NCI-H1417 (cell line): ENCODE results near the gene VGLL4.

Experiments
- DNase-seq, 3 experiments: peaks; one replicate each; lab custom pipeline; 2025; lab: John Stamatoyannopoulos, UW

The VGLL4 gene

GRCh38 chr3:11551036-11551435, 92.7 kb downstream of the VGLL4 start:
- no peak for DNase-seq

GRCh38 chr3:11549580-11550140, 94.1 kb downstream of the VGLL4 start:
- no peak for DNase-seq

- peak in 2 of 3 experiments; percentile 7 to 36 for DNase-seq
Observed at GRCh38 chr3:11548721-11549131, 95.0 kb downstream of the VGLL4 start.

GRCh38 chr3:11547498-11547897, 96.2 kb downstream of the VGLL4 start:
- DNase-seq: no peak

GRCh38 chr3:11546657-11547302, 96.9 kb downstream of the VGLL4 start:
- DNase-seq: no peak

GRCh38 chr3:11545186-11545851, 98.4 kb downstream of the VGLL4 start:
- no peak for DNase-seq

- DNase-seq: no peak
Observed at GRCh38 chr3:11544412-11545181, 99.1 kb downstream of the VGLL4 start.

- no peak for DNase-seq
Observed at GRCh38 chr3:11543948-11544387, 99.7 kb downstream of the VGLL4 start.

GRCh38 chr3:11543141-11543947, 100.4 kb downstream of the VGLL4 start:
- DNase-seq: no peak

- no peak for DNase-seq
Observed at GRCh38 chr3:11542551-11542950, 101.2 kb downstream of the VGLL4 start.

GRCh38 chr3:11541321-11542303, 102.1 kb downstream of the VGLL4 start:
- no peak for DNase-seq

- DNase-seq: peak in 2 of 3 experiments; percentile 58 to 85
Observed at GRCh38 chr3:11539677-11540076, 104.0 kb downstream of the VGLL4 start.

- DNase-seq: peak in 2 of 3 experiments; percentile 24 to 59
Observed at GRCh38 chr3:11539218-11539617, 104.5 kb downstream of the VGLL4 start.

GRCh38 chr3:11538581-11538980, 105.1 kb downstream of the VGLL4 start:
- DNase-seq: no peak

- DNase-seq: no peak
Observed at GRCh38 chr3:11536936-11537612, 106.6 kb downstream of the VGLL4 start.

- DNase-seq: no peak
Observed at GRCh38 chr3:11536132-11536935, 107.4 kb downstream of the VGLL4 start.

GRCh38 chr3:11535243-11535960, 108.3 kb downstream of the VGLL4 start:
- no peak for DNase-seq

- DNase-seq: no peak
Observed at GRCh38 chr3:11534793-11535101, 109.0 kb downstream of the VGLL4 start.
